H1 (cell line): ENCODE results near the gene CUX1. TPM values are rescaled to one million over a fixed set of nuclear protein-coding genes. Genes with fewer than 3 reads are reported as not detected.

Experiments
- CTCF ChIA-PET: fragments of 300-600 bp; sonication (Branson Sonifier 250); formaldehyde crosslinking; loops from one replicate; lab custom pipeline; 2021; ENCODE audit not compliant: partially characterized antibody; lab: Charles Lee
- POLR2A ChIA-PET: fragments of 300-600 bp; sonication (Branson Sonifier 250); formaldehyde crosslinking; loops from one replicate; lab custom pipeline; 2021; ENCODE audit warnings: inconsistent platforms; ENCODE audit not compliant: partially characterized antibody; lab: Charles Lee
- DNase-seq, 2 experiments: peaks; one replicate each; pipeline versions ENCODE4 v3.0.0 to v3.0.0-alpha.2; 2010 to 2022; ENCODE audit warnings: low spot score in 2 of 2, low read depth in 1 of 2, mixed read lengths in 1 of 2
- FAIRE-seq: peaks from 2 replicates; lab custom pipeline; 2011; peaks lifted over from hg19 to GRCh38; lab: Jason Lieb, UNC
- H2AFZ ChIP-seq: 2 replicates; pipeline ENCODE4 v1.8.1; 2012; ENCODE audit warnings: low read length, inconsistent platforms
- H2AK5ac ChIP-seq: 2 replicates; pipeline ENCODE4 v1.6.1; 2013; ENCODE audit warnings: low read depth, low read length
- H2BK120ac ChIP-seq: replicated peaks from 2 replicates; pipeline ENCODE3; 2013; ENCODE audit warnings: low read depth, low read length, inconsistent platforms
- H2BK12ac ChIP-seq: 2 replicates; pipeline ENCODE4 v1.6.1; 2013; ENCODE audit warnings: low read depth, low read length
- H2BK15ac ChIP-seq: 2 replicates; pipeline ENCODE4 v1.6.1; 2013; ENCODE audit warnings: low read length
- H2BK20ac ChIP-seq: 2 replicates; pipeline ENCODE4 v1.6.1; 2013; ENCODE audit warnings: low read length
- H2BK5ac ChIP-seq: 2 replicates; pipeline ENCODE4 v1.6.1; 2013; ENCODE audit warnings: low read depth, low read length
- H3K14ac ChIP-seq: 2 replicates; pipeline ENCODE4 v1.6.1; 2013; ENCODE audit warnings: inconsistent platforms; ENCODE audit not compliant: insufficient read length
- H3K18ac ChIP-seq: 2 replicates; pipeline ENCODE4 v1.6.1; 2013; ENCODE audit warnings: low read length; ENCODE audit errors: extremely low read depth
- H3K23ac ChIP-seq: 2 replicates; pipeline ENCODE4 v1.6.1; 2013; ENCODE audit warnings: inconsistent platforms; ENCODE audit not compliant: insufficient read length
- H3K23me2 ChIP-seq: 2 replicates; pipeline ENCODE4 v1.6.1; 2013; ENCODE audit warnings: low read depth, low read length
- H3K27ac ChIP-seq: 2 replicates; pipeline ENCODE4 v1.6.1; 2011; ENCODE audit warnings: low read depth, low read length, inconsistent platforms
- H3K27me3 ChIP-seq, 4 experiments: replicated peaks in 1 of 4; 1 replicate in 1 of 4; 2 replicates in 3 of 4; pipeline versions ENCODE4 v1.6.1 to v1.8.1; 2011 to 2013; ENCODE audit warnings: low read length in 3 of 4, mild to moderate bottlenecking in 3 of 4, inconsistent platforms in 2 of 4, mixed read lengths in 2 of 4, moderate library complexity in 1 of 4; ENCODE audit not compliant: control insufficient read depth in 3 of 4, insufficient read depth in 3 of 4; ENCODE audit errors: extremely low read depth in 1 of 4
- H3K36me3 ChIP-seq, 4 experiments: 2 replicates each; pipeline versions ENCODE4 v1.6.1 to v1.8.1; 2011 to 2013; ENCODE audit warnings: mild to moderate bottlenecking in 4 of 4, low read length in 3 of 4, moderate library complexity in 2 of 4, control low read depth in 1 of 4, inconsistent platforms in 1 of 4; ENCODE audit not compliant: insufficient read depth in 4 of 4, control insufficient read depth in 2 of 4
- H3K4ac ChIP-seq: replicated peaks from 2 replicates; pipeline ENCODE3; 2013; ENCODE audit warnings: low read length, low read depth, mixed read lengths, inconsistent platforms; ENCODE audit not compliant: insufficient read length
- H3K4me1 ChIP-seq, 4 experiments: replicated peaks in 1 of 4; 1 replicate in 1 of 4; 2 replicates in 3 of 4; pipeline versions ENCODE4 v1.6.1 to v1.8.1; 2011 to 2013; ENCODE audit warnings: low read length in 3 of 4, inconsistent platforms in 2 of 4, mixed read lengths in 1 of 4; ENCODE audit not compliant: insufficient read depth in 4 of 4, control insufficient read depth in 3 of 4
- H3K4me2 ChIP-seq, 2 experiments: 2 replicates each; pipeline versions ENCODE4 v1.6.1 to v1.8.1; 2011 to 2013; ENCODE audit warnings: low read depth in 2 of 2, low read length in 2 of 2, control low read depth in 1 of 2, inconsistent platforms in 1 of 2, mild to moderate bottlenecking in 1 of 2; ENCODE audit not compliant: insufficient read depth in 1 of 2
- H3K4me3 ChIP-seq, 4 experiments: fragments of 200-600, 300-600 bp in 1 of 4; sonication (generic), shearing (Covaris generic), sonication (Bioruptor Twin) in 1 of 4; 2 replicates each; pipeline versions ENCODE4 v1.5.1 to v1.8.1; 2011 to 2016; ENCODE audit warnings: low read length in 4 of 4, low read depth in 3 of 4, control low read depth in 2 of 4, inconsistent platforms in 2 of 4, mild to moderate bottlenecking in 2 of 4, mixed read lengths in 1 of 4, moderate library complexity in 1 of 4; ENCODE audit not compliant: insufficient read depth in 2 of 4; ENCODE audit errors: extremely low read depth in 1 of 4
- H3K56ac ChIP-seq: replicated peaks from 2 replicates; pipeline ENCODE3; 2013; ENCODE audit warnings: low read depth, mild to moderate bottlenecking, mixed read lengths, low read length, inconsistent platforms; ENCODE audit not compliant: insufficient read length
- H3K79me1 ChIP-seq: 2 replicates; pipeline ENCODE4 v1.6.1; 2013; ENCODE audit warnings: low read depth, low read length, control low read depth
- H3K79me2 ChIP-seq, 2 experiments: 2 replicates each; pipeline versions ENCODE4 v1.6.1 to v1.8.1; 2012 to 2013; ENCODE audit warnings: low read length in 2 of 2, mild to moderate bottlenecking in 2 of 2, inconsistent platforms in 1 of 2; ENCODE audit not compliant: insufficient read depth in 2 of 2, control insufficient read depth in 1 of 2
- H3K9ac ChIP-seq, 4 experiments: replicated peaks in 1 of 4; 1 replicate in 1 of 4; 2 replicates in 3 of 4; pipeline versions ENCODE4 v1.6.1 to v1.8.1; 2011 to 2013; ENCODE audit warnings: low read depth in 3 of 4, low read length in 3 of 4, control low read depth in 2 of 4, mild to moderate bottlenecking in 2 of 4, moderate library complexity in 2 of 4, inconsistent platforms in 1 of 4; ENCODE audit errors: extremely low read depth in 1 of 4
- H3K9me3 ChIP-seq, 2 experiments: 2 replicates each; pipeline versions ENCODE4 v1.6.1 to v1.8.1; 2012 to 2013; ENCODE audit warnings: mild to moderate bottlenecking in 2 of 2, moderate library complexity in 2 of 2, control low read depth in 1 of 2, inconsistent platforms in 1 of 2, low read depth in 1 of 2, low read length in 1 of 2, mixed read lengths in 1 of 2; ENCODE audit not compliant: insufficient read depth in 2 of 2
- H4K20me1 ChIP-seq, 2 experiments: replicated peaks in 1 of 2; 2 replicates each; pipeline versions ENCODE3 to v1.8.1; 2011 to 2013; ENCODE audit warnings: inconsistent platforms in 2 of 2, low read length in 2 of 2, mild to moderate bottlenecking in 1 of 2; ENCODE audit not compliant: insufficient read depth in 2 of 2, control insufficient read depth in 1 of 2
- H4K5ac ChIP-seq: 2 replicates; pipeline ENCODE4 v1.6.1; 2013; ENCODE audit warnings: low read length, low read depth, mixed read lengths, inconsistent platforms; ENCODE audit not compliant: insufficient read length
- H4K8ac ChIP-seq: 2 replicates; pipeline ENCODE4 v1.8.0; 2013; ENCODE audit warnings: mild to moderate bottlenecking, moderate library complexity, low read length, inconsistent platforms; ENCODE audit not compliant: insufficient read depth; ENCODE audit errors: extremely low read depth
- H4K91ac ChIP-seq: replicated peaks from 2 replicates; pipeline ENCODE3; 2013; ENCODE audit warnings: low read length, mixed read lengths, inconsistent platforms; ENCODE audit not compliant: insufficient read length
- CHD1 ChIP-seq: IDR thresholded peaks from 2 replicates; pipeline ENCODE4 v1.6.1; 2012; ENCODE audit warnings: low read depth, low read length, improper control_type of control experiment
- MAFK ChIP-seq: IDR thresholded peaks from 2 replicates; pipeline ENCODE4 v1.6.1; 2012; ENCODE audit warnings: low read depth, mild to moderate bottlenecking, improper control_type of control experiment, low read length
- RNF2 ChIP-seq: fragments of 200-900, 300-1000 bp; sonication (generic); IDR thresholded peaks from 2 replicates; pipeline ENCODE4 v1.7.1; 2016; ENCODE audit warnings: borderline replicate concordance, low read depth, mild to moderate bottlenecking, antibody characterized with exemption, low read length; ENCODE audit not compliant: poor library complexity, severe bottlenecking; ENCODE audit errors: missing control alignments
- TAF7 ChIP-seq: optimal IDR thresholded peaks from 2 replicates; pipeline ENCODE3; 2011; ENCODE audit warnings: low read depth, mild to moderate bottlenecking, inconsistent platforms, low read length, moderate library complexity, borderline replicate concordance
- TCF12 ChIP-seq: IDR thresholded peaks from 2 replicates; pipeline ENCODE4 v1.6.1; 2011; ENCODE audit warnings: low read depth, mild to moderate bottlenecking, low read length
- TEAD4 ChIP-seq: IDR thresholded peaks from 2 replicates; pipeline ENCODE4 v1.6.1; 2012; ENCODE audit warnings: low read depth, low read length, inconsistent platforms, mixed read lengths
- WGBS, 2 experiments: shearing (Covaris generic) in 1 of 2; methylation state at CpG; one replicate each; pipeline versions ENCODE4 v1.1.6 to v1.1.7; 2013 to 2015; ENCODE audit warnings: low lambda C conversion rate in 2 of 2, mixed read lengths in 2 of 2, inconsistent platforms in 1 of 2, low coverage in 1 of 2, missing lambda C conversion rate in 1 of 2; ENCODE audit not compliant: insufficient replicate concordance in 2 of 2, insufficient coverage in 1 of 2, insufficient read length in 1 of 2; ENCODE audit errors: extremely low coverage in 1 of 2, missing lambda C conversion rate in 1 of 2; 5-methylcytosine and 5-hydroxymethylcytosine counted together
- polyA plus RNA-seq, 7 experiments: library from polyadenylated mRNA; depleted of rRNA in 3 of 7; stranded (reverse) in 5 of 7; unstranded in 2 of 7; fragments of >200 nt in 5 of 7; fragments of 200-250 nt in 2 of 7; gene quantifications; 1 replicate in 5 of 7; 2 replicates in 1 of 7; 4 replicates in 1 of 7; pipeline versions ENCODE4 v1.2.1 to v1.2.3, GENCODE V29; 2011 to 2013; ENCODE audit warnings: missing spikeins in 2 of 7, mixed read lengths in 2 of 7
- total RNA-seq: library from RNA; stranded (reverse); fragmentation: NEBNext Ultra II Directional; extraction: Animal tissue kit (Norgen Biotek cat#: 25700); gene quantifications from 2 replicates; pipeline ENCODE4 v1.2.1, GENCODE V29; 2021

CUX1 gene
- total and polyA plus RNA-seq, 2 of the 8 experiments (the other 6 are each of a cell fraction or from before 2014, with no cell fraction given): 21.6 to 65.9 TPM

- H4K8ac ChIP-seq: peak overlapping the region; percentile 72; the same call in 1 of the 2 replicates
- no peak overlapping the region for H4K91ac ChIP-seq
- H3K56ac ChIP-seq: no peak overlapping the region
- ChIA-PET POLR2A (interaction anchor here (1.1 to 1.4 kb wide), 2 partner anchors 9 to 10 kb away, joined by 3 to 6 read pairs; no protein-coding TSS in a partner anchor), CTCF (interaction anchor here (0.6 to 0.8 kb wide), 2 partner anchors 29 to 68 kb away, joined by 3 read pairs; no protein-coding TSS in a partner anchor)
- peaks cover 19% of the 10 kb centered on the region for H3K79me1 ChIP-seq
- H4K20me1 ChIP-seq: peaks cover 12 to 36% of the 10 kb centered on the region in 2 experiments
- no peak overlapping the region for H2BK120ac ChIP-seq
- WGBS, 2 experiments: 90% methylated on average over 17 of the region's 17 CpGs; no CpG with 5 or more reads in 1 of the 2 experiments
- no peaks in the 10 kb centered on the region for H3K9me3 ChIP-seq
- H3K79me2 ChIP-seq: peaks cover 0 to 89% of the 10 kb centered on the region in 2 experiments
- H3K27me3 ChIP-seq: no peaks in the 10 kb centered on the region
- no peak overlapping the region for H2AFZ ChIP-seq
- peak overlapping the region; percentile 87; the same call in 1 of the 2 replicates for H2BK12ac ChIP-seq
- no peak for DNase-seq
- no peak overlapping the region for H3K4me3 ChIP-seq
- no peaks in the 10 kb centered on the region for H3K23me2 ChIP-seq
- no peak overlapping the region for H3K23ac ChIP-seq
- H2AK5ac ChIP-seq: no peak overlapping the region
- H2BK15ac ChIP-seq: no peak overlapping the region; the same call in 1 of the 2 replicates
- H2BK5ac ChIP-seq: peak overlapping the region; percentile 71
- H3K27ac ChIP-seq: no peak overlapping the region
- H2BK20ac ChIP-seq: no peak overlapping the region
- H3K4me1 ChIP-seq: peaks cover 0 to 14% (median 3%) of the 10 kb centered on the region in 4 experiments; a peak in 4 of 7 replicates
- H4K5ac ChIP-seq: no peak overlapping the region
- H3K4me2 ChIP-seq: no peak overlapping the region
- H3K18ac ChIP-seq: no peak overlapping the region
- peaks cover 0 to 4% (median 2%) of the 10 kb centered on the region in 4 experiments; a peak in 4 of 8 replicates for H3K36me3 ChIP-seq
- TF ChIP-seq CHD1 (no peak), RNF2 (no peak), TEAD4 (no peak), MAFK (no peak), TAF7 (no peak), TCF12 (no peak)
- no peak overlapping the region for H3K9ac ChIP-seq
- H3K4ac ChIP-seq: peak overlapping the region; percentile 59
- no peak overlapping the region for H3K14ac ChIP-seq
- FAIRE-seq: no peak
These were observed 93.8 kb downstream of the CUX1 start for GRCh38 chr7:101910991-101911799.
